HG03045 (cell line): Measurements from ENCODE around the gene EIF3K.
"Not testable (repeated sequence)": the region's sequence is repeated elsewhere in the genome, so short reads cannot be mapped to it uniquely, and the experiment has no call there.

Source experiments
- ATAC-seq: cut with Tn5 transposase; IDR thresholded peaks from one replicate; pipeline ENCODE4 v1.9.1; 2021; ENCODE audit warnings: mild to moderate bottlenecking, moderate library complexity; ENCODE audit not compliant: unreplicated experiment

Gene EIF3K

DNA sequence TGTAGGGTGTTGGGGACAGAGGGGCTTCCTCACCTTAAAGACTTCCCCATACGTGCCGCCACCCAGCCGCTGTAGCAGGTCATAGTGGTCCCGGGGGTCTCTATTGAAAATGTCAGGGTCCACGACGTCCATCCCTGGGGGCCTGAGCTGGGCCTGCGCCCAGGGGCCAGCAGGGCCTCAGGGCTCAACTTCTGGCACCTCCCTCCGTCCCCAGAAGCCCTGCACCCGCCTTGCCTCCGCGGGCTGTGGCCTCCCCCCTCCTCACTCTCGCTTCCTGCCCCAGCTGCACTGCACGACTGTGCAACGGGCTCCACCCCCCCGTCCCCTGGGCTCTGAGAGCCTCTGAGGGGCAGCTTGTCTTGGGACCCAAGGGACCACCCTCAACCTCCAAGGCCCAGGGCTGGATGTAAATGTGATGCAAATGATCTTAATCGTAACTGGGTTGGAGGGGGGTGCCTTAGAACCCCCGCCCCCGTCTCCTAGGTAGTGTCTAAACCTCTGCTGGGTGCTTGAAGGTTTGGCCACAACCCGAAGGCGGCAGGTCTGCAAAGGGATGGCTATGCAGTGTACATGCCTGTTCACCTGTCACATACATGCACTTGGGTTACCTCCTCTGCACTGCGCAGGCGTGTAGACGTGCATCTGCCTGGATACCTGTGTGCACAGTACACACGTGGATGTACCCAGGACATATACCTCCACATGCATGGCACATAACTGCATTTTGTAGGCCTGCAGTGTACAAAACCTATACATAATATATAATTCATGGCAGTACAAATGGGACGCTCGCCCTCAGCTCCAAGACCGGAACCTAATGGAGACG lies 1.0 kb upstream of the EIF3K start, which contains the start of gene MAP4K1:
Gene MAP4K1 (minus strand): TSS at position 190 of the 826 bp plus-strand sequence. CDS start 58 bp downstream, at position 132.
- ATAC-seq, result peak; percentile 41

DNA sequence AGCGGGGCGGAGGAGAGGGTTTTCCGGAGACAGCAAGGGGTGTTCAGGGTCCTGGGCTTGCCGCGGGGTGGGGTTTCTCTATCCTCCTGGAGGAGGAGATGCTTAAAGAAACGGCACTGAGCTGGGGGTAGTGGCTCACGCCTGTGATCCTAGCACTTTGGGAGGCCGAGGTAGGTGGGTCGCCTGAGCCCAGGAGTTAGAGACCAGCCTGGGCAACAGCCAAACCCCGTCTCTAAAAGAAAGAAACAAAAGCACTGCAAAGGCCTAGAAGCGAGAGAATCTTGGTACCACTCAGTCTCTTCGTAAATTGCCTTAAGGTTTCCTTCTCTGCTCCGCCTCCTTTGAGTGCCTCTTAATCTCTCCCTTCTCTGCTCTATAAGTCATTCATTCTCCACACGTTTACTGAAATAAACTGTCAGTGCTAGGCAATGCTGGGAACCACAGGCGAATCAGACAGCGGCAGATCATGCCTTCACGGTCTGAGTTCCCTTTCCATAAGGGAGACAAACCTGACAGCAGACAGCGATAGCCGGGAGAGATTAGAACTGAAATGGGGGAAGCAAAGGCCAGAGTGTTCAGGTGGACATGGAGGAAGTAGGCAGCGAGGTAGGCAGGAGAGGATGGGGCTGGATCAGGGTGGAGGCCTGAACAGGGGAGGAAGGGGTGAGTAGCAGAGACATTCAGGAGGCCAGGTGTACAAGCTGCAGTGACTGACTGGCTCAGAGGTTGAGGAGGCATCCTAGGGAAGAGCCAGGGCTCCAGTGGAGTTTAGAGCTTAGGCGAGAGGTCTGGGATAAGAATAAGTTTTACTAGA lies 580 bp downstream of the EIF3K start:
- no peak for ATAC-seq

DNA sequence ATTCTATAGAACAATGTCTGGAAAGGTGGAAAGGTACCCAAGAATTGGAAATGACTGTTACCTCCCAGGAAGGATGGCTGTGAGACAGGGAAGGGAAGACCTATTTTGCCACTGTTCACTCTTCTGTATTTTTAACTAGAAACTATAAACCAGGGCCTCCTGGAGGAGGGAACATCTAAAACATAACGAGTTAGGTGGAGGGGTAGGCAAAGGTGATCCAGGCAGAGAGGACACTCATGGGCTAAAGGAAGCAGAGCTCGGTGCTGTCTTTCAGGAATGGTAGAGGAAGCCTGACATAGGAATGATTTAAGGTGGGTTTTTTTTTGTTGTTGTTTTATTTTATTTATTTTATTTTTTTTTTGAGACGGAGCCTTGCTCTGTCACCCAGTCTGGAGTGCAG lies 5.8 kb downstream of the EIF3K start:
- no peak for ATAC-seq

DNA sequence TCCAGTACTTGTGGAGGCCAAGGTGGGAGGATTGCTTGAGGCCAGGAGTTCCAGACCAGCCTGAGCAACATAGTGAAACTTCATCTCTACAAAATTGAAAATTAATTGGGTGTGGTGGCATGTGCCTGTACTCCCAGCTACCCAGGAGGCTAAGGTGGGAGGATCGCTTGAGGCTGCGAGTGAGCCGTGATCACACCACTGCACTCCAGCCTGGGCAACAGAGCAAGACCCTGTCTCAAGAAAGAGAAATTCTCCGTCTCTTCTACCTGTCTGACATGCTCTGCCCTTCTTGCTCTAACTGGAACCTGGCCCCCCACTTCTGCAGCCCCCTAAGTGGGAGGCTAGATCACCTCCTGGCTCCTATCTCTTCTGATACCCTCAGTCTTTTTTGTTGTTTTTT lies 7.4 kb downstream of the EIF3K start:
- no peak for ATAC-seq

DNA sequence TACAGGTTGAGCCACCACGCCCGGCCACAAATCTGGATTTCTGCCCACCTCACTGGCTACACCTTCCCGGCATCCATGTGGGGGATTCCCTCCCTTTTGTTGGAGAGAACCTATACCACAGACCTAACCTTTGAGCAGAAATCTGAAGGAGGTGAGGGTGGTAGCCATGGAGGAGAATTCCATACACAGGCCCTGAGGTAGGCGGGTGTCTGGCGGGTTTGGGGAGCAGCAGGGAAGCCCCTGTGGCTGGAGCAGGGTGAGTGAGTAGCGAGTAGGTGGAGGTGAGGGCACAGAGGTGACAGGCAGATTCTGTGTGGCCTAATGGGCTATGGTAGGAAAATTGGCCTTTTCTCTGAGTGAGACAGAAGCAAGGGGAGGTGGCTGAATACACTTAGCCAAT lies 10.6 kb downstream of the EIF3K start:
- no peak for ATAC-seq

DNA sequence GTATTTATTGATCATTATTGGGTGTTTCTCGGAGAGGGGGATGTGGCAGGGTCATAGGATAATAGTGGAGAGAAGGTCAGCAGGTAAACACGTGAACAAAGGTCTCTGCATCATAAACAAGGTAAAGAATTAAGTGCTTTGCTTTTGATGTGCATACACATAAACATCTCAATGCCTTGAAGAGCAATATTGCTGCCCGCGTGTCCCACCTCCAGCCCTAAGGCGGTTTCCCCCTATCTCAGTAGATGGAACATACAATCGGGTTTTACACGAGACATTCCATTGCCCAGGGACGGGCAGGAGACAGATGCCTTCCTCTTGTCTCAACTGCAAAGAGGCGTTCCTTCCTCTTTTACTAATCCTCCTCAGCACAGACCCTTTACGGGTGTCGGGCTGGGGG lies 12.3 kb downstream of the EIF3K start:
- not testable (repeated sequence) for ATAC-seq

DNA sequence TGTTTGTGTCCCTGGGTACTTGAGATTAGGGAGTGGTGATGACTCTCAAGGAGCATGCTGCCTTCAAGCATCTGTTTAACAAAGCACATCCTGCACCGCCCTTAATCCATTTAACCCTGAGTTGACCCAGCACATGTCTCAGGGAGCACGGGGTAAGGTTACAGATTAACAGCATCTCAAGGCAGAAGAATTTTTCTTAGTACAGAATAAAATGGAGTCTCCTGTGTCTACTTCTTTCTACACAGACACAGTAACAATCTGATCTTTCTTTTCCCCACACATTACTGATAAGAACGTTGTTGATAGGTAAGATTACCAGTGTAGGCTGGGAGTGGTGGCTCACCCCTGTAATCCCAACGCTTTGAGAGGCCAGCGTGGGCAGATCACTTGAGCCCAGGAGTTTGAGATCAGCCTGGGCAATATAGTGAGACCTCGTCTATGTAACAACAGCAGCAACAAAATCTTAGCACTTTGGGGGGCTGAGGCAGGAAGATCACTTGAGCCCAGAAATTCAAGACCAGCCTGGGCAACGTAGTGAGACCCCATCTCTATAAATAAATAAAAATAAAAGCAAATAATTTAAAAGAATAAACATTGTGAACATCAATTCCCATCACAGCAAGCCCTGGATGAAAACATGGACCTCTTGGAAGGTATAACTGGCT lies 13.0 kb downstream of the EIF3K start:
- not testable (repeated sequence) for ATAC-seq

DNA sequence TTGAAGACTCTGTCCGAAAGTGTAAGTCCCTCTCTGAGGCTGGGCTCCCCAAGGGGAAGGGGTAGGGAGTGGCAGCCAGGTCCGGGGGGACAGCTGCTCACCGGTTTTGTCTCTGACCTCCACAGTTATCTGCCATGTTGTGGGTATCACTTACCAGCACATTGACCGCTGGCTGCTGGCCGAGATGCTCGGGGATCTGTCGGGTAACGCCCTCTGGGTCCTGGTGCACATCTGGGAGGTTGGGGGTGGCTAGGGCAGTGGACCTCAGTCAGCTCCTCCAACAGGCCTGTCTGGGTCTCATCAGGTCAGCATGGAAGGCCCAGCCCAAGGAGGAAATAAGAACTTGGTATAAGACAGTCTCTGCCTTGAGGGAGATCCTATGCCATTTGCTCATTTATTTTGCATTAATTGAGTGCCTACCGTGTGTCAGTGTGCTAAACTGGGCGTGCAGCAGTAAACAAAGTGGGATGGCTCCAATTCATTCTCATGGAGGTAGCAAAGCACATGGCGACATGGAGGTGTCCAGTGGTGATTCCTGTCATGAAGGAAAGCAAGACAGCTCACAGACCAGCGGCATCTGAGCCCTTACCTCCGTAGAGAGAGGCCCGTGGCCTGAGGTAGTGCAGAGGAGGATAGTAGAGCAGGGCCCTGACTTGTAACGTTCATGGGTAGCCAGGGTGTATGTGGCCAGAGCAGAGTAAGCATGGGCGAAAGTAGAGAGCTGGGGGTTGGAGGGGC lies 13.7 kb downstream of the EIF3K start:
- no peak for ATAC-seq

DNA sequence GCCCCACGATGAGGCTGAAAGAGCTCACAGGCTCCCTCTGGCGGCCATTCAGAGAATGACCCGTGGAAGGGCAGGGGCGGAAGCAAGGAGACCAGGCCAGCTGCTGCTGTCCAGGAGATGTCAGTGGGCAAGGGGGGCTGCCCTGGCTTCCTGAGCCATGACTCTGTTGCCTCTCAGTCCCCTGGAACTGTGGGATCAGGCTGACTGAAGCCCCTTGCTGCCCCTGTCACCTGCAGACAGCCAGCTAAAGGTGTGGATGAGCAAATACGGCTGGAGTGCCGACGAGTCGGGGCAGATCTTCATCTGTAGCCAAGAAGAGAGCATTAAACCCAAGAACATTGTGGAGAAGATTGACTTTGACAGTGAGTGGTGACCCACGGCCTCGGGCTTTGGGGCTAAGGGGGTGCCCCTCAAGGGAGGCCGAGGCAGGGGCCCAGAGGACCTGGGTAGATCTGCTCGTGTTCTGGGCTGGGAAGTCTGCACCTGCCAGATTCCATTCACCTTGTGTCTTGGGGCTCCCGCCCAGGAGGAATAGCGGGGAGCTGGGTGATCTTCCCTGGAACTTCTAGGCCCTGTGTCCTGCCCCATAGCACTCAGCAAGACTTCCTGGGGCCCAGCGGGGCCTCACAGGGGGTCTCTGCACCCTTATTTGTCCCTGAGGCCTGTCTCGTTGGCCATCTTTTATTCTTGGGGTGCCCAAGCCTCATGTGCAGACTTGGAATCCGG lies 15.9 kb downstream of the EIF3K start:
- ATAC-seq, result no peak

DNA sequence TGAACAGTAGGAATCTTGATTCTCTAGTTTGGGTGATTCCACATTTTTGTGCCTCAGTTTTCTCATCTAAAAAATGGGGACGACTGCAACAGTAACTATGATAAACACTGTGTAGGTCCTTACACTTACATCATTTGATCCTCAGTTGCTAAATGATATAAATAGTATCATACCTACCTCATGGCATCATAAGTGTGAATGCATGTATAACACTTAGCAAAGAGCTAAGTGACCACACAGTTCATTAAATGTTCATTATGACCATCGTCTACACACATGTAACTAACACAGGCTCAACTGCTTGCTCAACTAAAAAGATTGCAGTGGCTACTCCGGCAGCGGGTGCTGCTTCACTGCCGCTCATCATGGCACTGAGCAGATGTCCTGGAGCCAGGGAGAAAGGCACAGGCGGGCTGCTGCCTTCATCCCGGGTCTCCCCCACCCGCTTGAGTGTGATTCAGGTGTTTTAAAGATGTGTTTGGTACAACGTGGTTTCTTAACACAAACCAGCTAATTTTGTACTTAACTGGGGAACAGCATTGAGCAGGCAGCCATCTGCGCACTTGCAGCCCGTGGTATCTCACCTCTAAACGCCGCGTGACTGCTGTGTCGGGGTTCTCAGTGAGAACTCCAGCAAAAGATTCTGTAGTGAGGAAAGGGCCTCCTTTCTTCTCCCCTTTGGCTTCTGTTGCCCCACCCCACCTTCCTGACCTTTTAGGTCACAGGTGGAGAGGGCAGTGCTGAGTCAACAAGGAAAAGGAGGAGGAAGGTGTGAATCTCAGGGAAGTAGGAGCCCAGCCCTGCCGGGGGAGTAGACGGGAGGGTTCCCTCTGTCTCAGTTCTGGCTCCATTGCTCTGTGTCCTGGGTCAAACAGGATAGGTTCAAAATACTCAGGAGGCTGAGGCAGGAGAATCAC lies 16.8 kb downstream of the EIF3K start:
- no peak for ATAC-seq

DNA sequence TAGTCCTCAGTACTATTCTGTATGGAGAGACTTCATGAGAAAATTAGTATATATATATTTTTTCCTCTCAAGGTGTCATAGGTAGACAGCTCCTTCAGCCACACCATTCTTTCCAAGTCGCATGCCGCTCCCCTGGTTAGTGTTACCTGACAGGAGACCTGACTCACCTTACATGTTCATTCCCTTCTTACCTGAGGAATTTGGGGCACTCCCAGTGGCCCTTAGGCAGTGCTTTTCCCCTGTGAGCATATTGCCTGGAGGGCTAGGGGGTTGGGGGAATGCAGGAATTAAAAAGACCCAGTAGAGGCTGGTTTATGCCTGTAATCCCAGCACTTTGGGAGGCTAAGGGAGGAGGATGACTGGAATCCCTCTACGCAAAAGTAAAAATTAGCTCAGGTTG lies 19.5 kb downstream of the EIF3K start:
- no peak for ATAC-seq

DNA sequence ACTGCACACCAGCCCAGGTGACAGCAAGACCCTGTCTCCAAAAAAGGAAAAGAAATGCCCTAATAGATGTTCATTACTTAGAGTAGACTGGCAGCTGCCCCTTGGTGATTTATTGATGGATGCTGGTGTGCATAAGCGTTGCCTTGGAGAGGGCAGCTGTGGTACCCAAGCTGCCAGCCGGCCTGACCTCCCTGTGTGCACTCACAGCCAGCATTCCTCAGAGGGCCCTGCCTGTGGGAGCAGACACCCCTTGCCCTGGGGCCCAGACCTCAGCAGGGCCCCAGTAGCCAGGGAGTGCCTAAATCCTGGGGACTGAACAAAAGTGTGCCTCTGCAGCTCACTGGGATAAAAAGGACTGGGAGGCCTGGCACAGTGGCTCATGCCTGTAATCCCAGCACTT lies 20.7 kb downstream of the EIF3K start:
- ATAC-seq, result no peak

DNA sequence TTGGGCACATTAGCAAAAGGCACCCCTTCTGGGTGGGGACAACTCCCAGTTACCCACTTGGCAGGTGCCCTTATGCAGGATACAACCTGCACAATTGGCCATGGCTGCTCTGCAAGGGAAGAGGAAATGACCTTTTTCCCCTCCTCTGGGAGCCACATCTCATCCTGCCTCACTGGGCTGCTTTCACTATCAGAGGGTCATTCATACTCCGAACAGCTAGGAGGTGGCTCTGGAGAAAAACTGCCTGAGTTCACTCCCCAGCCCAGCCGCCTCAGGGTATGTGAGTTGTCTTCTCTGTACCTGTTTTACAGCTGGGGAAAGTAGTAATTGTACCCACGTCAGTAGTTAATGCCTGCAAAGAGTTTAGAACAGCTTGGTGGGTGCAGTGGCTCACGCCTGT lies 21.4 kb downstream of the EIF3K start:
- ATAC-seq, result no peak

DNA sequence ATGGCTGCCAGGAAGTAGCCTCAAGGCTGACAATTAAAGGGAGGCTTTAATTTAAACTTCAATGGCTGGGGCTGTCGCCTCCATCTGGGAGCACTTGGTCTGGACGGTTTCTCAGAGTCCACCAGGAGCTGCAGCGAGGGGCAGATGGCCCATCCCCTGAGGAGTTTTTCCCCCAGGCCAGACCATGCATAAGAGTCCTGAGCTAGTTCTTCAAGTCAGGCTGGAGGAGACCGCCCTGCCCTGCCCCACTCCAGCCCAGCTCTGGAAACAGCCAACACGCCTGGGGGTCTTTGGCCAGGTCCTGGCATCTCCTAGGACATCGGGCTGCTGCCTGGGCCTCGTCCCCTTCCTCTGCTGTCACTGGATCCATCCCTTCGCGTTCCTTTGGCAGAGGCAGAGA lies 23.2 kb downstream of the EIF3K start:
- no peak for ATAC-seq

DNA sequence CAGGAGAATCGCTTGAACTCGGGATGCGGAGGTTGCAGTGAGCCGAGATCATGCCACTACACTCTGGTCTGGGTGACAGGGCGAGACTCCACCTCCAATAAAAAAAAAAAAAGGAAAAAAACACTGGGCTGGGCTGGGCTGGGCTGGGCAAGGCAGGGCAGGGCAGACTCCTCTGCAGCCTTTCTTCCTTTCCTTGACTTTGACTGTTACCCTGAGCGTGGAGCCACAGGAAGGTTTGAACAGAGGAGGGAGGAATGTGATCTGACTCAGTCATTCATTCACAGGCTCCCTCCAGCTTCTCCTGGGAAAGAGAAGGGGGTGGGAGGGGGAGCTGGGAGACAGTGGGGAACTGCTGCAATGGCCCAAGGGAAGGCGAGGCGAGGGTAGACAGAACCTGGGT lies 25.7 kb downstream of the EIF3K start:
- no peak for ATAC-seq

DNA sequence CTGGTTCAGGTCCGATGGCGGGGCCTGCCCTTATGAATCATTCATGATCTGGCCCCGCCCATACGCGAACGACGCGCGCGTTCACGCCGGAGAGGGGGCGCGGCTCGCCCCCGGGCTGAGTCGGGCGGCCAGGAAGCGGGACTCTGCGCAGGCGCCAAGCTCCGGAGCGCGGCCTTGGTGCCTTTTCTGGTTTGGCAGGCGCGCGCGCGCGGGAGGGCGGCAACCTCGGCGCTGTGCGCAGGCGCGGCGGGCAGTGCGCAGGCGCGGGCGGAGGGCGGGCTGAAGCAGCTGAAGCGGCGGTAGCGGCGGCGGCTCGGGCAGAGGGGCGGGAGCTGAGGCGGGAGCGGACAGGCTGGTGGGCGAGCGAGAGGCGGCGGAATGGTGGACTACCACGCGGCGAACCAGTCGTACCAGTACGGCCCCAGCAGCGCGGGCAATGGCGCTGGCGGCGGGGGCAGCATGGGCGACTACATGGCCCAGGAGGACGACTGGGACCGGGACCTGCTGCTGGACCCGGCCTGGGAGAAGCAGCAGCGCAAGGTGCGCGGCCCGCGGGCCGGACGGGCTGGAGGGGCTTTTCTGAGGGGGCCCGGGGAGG lies 28.5 kb downstream of the EIF3K start, which contains the start of gene ACTN4:
Gene ACTN4 (plus strand): TSS at position 282 of the 598 bp plus-strand sequence. CDS start 97 bp downstream, at position 379.
- peak; percentile 82 for ATAC-seq

DNA sequence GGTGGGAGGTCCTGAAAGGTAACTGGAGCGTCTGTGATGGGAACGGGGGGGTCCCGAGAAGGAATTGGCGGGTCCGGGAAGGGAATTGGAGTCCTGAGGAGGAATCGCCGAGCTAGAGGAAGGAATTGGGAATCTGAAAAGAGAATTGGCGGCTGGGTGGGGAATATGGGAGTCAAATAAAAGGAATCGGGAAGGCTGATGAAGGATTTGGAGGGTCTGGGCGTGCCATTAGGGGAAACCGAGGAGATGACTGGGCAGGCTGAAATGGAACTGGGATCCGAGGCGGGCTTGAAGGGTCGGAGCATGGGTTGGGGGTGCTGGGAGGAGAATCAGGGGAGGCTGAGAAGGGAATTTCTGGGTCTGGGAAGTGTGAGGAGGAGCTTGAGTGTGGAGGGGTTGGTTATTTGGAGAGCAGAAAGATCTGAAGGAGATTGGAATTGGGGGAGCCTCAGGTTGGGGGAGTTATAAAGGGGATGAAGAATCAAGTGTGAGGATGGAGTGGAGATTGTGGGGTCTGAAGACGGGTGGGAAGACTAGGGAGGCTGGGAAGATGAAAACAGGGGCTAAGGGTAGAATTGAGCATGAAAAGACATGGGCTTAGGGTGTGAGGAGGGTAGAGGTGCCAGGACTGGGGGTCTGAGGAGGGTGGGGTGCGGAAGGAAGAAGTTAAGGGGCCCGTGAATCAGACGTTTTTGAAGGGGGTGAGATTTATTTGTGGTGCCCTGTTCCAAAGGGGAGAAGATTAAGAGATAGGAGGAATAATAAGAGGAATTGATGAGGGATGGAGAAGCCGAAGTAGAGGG lies 29.2 kb downstream of the EIF3K start:
- ATAC-seq, result no peak
